Neural progenitor cell (in vitro differentiated cells): ENCODE data around the gene SCNN1B.

ENCODE experiments used
- CTCF ChIP-seq: fragments of 200-600 bp; sonication (generic); IDR thresholded peaks from 2 replicates; pipeline ENCODE4 v1.5.1; 2017; ENCODE audit warnings: antibody characterized with exemption, mild to moderate bottlenecking
- EZH2 ChIP-seq: fragments of 200-600 bp; sonication (generic); IDR thresholded peaks from 2 replicates; pipeline ENCODE4 v1.6.1; 2017; ENCODE audit warnings: antibody characterized with exemption, mild to moderate bottlenecking, moderate library complexity

GRCh38 chr16:23334457-23334853 is 32.4 kb downstream of the SCNN1B start:
- TF ChIP-seq CTCF, result no peak
- TF ChIP-seq EZH2, result no peak
